Retina (tissue), 1 donor: ENCODE results near the gene NCOA1.
"Not testable (repeated sequence)": the region's sequence is repeated elsewhere in the genome, so short reads cannot be mapped to it uniquely, and the experiment has no call there.

ENCODE experiments used
- DNase-seq: peaks from one replicate; pipeline ENCODE4 v3.0.0-alpha.2; 2016

The NCOA1 gene

GRCh38 chr2:24644032-24644431, 153.0 kb downstream of the NCOA1 start:
- no peak for DNase-seq

DNA sequence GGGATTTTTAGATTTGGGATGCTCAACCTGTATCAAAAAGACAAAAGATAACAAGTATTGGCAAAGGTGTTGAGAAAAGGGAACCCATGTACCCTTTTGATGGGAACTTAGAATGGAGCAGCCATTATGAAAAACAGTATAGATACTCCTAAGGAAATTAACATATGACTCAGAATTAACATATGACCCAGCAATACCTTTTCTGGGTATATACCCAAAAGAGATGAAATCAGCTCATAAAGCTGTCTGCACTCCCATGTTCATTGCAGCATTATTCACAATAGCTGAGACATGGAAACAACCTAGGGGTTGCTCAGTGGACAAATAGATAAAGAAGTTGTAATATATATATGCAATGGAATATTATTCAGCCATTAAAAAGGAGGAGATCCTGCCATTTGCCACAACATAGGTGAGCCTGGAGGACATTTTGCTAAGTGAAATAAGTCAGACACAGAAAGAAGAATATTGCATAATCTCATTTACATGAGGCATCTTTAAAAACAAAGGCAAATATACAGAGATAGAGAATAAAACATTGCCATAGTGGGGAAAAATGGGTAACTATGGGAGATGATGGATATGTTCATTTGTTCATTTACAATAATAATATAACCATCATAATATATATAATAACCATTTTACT, 160.1 kb downstream of the NCOA1 start:
- DNase-seq: no peak

DNA sequence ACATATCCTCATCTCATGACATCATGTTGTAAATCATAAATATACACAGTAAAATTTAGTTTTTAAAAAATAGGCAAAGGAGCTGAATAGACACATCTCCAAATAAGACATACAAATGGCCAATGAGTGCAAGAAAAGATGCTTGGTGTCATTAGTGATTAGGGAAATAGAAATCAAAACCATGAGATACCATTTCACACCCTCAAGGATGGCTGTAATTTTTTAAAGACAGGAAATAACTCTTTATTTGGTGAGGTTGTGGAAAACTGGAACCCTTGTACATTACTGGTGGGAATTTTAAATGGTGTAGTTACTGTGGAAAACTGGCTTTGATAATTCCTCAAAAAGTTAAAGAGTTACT, 160.6 kb downstream of the NCOA1 start:
- no peak for DNase-seq

GRCh38 chr2:24652265-24653182, 161.5 kb downstream of the NCOA1 start:
- DNase-seq: no peak

- no peak for DNase-seq
These were observed 166.8 kb downstream of the NCOA1 start for GRCh38 chr2:24657818-24658217.

GRCh38 chr2:24658531-24659202, 167.6 kb downstream of the NCOA1 start:
- no peak for DNase-seq

DNA sequence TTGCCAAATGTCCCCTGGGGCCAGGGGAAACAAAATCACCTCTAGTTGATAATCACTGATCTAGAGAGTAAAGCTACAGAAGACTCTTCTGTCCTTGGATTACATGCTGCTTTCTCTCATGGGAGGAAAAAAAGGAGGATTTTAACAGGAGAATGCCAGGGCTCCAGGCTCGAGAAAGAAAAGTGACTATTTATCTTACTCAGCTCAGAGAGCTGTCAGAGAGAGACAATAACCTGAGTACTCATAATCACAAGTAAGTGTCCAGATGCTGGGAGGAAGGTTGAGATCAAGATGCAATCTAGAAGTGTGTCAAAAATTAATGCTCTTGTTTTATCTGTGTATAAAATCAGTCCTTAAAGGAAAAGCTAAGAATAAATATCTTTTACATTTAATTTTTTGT, 168.8 kb downstream of the NCOA1 start:
- no peak for DNase-seq

DNA sequence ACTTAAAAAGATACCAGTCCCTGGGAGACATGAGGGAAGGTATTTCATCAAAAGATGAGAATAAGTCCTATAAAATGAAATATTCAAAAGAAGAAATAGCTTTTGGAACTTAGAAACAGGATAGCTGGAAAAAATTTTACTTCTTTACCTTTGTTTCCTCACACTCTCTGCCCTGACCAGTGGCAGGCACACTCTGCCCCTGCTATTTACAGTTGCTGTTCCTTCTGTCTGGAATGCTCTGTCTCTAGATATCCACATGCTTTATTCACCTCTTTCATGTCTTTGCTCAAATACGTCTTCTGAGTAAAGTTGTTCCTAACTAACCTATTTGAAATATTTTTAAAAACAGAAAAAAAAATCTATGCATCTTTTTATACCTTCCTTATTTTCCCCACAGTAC, 176.5 kb downstream of the NCOA1 start:
- no peak for DNase-seq

DNA sequence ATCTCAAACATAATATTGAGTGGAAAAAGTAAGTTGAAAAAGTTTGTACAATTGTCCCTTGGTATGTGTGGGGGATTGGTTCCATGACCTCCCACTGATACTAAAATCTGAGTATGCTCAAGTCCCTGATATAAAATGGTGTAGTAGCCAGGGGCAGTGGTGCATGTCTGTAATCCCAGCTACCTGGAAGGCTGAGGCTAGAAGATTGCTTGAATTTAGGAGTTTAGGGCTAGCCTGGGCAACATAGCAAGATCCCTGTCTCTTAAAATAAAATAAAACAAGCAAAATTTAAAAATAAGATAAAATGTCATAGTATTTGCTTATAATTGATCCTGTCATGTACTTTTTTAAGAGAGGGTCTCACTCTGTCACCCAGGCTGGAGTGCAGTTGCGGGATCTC, 180.2 kb downstream of the NCOA1 start:
- no peak for DNase-seq

DNA sequence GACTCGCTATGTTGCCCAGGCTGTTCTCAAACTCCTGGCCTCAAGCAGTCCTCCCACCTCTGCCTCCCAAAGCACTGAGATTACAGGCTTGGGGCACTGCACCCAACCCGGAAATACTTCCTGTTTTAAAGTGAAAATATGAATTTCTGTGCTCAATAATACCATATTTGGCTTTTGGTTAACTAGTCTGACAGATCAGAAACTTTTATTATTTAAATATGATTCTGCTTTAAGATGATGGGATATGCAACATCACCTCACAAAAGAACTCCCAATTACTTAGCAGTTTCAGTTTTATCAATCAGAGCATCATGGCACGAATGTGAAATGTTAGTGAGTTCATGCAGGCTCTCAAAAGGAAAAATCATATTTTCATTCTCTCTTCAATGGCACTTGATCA, 181.5 kb downstream of the NCOA1 start:
- DNase-seq: no peak

GRCh38 chr2:24675338-24675737, 184.3 kb downstream of the NCOA1 start:
- no peak for DNase-seq

- no peak for DNase-seq
These were observed 185.4 kb downstream of the NCOA1 start for GRCh38 chr2:24676493-24676892.

DNA sequence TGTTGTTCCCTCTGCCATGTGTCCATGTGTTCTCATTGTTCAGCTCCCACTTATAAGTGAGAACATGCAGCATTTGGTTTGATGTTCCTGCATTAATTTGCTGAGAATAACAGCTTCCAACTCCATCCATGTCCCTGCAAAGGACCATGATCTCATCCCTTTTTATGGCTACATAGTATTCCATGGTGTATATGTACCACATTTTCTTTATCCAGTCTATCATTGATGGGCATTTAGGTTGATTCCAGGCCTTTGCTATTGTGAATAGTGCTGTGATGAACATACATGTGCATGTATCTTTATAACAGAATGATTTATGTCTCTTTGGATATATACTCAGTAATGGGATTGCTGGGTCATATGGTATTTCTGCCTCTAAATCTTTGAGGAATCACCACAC, 187.0 kb downstream of the NCOA1 start:
- DNase-seq: not testable (repeated sequence)

DNA sequence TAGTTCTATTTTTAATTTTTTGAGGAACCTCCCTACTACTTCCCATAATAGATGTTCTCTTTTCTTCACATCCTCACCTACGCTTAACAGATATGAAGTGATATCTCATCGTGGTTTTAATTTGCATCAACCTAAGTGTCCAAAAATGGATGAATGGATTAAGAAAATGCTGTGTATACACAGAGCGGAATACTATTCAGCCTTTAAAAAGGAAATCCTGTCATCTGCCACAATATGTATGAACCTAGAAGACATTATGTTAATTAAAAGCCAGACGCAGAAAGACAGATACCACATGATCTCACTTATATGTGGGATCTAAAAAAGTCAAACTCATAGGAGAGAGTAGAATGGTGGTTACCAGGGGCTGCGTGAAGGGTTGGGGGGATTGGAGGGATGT, 189.1 kb downstream of the NCOA1 start:
- no peak for DNase-seq

DNA sequence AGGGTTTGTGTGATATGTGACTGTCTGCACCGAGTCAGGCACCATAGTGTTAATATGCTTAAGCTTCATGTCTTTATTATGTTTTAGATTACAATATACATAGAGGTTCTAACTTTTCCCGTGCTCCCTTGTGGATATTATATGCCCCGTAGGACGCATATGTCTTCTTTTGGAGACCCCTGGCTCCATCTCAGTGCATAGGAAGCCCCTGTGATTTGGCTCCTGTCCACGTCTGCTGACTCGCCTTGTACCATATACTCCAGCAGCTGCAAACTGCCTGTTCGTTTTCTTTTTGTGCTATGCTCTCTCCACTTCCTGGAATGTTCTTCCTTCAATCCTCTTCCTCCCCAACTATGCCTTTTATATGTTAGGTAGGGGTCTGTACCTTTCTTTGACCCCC, 191.2 kb downstream of the NCOA1 start:
- no peak for DNase-seq

DNA sequence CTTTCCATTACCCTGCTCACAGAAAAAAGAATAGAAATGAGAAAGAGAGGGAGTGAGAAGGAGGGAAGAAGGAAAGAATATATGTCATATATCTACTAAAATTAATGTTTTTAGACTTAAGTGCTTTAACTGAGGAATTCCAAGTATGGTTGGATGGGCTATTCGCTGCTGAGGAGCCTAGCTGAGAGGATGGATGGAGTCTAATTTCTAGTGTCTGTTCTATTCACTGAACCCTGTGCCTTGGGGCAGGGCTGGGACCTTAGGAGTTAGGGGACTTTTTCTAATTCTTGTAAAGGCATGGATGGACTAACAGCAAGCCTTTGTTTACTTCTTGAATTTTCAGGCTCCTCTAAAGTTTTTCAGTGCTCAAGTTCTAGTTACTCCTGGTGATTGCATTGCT, 192.4 kb downstream of the NCOA1 start:
- DNase-seq: no peak

GRCh38 chr2:24690524-24690923, 199.5 kb downstream of the NCOA1 start:
- no peak for DNase-seq

DNA sequence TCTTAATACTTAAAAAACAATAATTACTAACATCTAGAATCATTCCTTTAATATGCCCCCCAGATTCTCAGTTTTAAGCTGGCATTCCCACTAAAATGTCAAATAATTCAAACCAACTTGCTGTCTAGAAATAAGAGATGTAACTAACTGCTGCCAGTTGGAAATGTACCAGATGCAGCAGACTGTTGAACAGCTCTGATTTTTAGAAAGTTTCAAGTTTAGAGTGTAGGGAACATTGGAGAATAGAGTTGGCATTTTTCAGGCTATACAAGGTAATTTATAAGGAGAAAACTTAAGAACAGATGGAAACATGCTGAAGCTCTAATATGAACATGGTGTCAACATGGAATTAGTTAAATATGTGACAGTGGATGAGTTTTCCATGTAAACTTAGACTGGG, 200.8 kb downstream of the NCOA1 start:
- DNase-seq: no peak

DNA sequence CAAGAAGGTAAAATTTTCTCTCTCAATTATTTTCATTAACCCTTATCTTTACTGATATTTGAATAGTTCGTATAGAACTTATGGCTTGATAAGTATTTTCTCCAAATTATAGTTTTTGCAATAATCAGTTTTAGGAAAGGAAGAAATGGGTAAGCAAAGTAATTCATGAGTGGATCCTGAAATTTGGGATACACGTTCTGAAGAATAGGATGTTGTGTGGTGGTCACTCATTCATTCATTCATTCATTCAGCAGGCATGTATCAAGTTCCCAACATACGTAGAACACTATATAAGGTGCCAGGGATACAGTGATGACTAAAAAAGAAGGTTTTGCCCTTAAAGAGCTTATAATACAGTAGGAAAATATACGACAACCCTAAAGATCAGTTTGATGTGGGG, 206.7 kb downstream of the NCOA1 start:
- no peak for DNase-seq

DNA sequence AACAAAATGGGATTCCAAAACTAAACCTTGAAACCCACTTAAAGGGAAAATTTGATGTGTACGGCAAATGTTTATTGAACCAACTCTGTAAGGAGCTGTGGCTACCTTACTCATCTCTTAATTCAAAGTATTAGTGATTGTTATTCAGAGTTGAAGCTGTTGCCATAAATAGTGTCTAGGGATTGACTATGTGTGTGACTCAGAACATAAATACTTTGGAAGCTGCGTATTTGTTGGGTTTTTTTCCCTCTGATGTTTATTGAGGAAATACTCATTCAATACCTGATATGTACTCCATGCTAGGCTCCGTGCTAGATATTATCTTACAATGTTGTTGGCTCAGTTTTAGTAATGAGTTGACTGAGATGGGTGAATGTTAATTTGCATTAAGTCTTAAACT, 211.7 kb downstream of the NCOA1 start:
- no peak for DNase-seq

GRCh38 chr2:24704692-24705091, 213.6 kb downstream of the NCOA1 start:
- DNase-seq: no peak

DNA sequence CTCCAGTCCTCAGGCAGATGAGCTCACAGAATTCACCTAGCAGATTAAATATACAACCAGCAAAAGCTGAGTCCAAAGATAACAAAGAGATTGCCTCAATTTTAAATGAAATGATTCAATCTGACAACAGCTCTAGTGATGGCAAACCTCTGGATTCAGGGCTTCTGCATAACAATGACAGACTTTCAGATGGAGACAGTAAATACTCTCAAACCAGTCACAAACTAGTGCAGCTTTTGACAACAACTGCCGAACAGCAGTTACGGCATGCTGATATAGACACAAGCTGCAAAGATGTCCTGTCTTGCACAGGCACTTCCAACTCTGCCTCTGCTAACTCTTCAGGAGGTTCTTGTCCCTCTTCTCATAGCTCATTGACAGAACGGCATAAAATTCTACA, 216.1 kb downstream of the NCOA1 start:
- DNase-seq: no peak

DNA sequence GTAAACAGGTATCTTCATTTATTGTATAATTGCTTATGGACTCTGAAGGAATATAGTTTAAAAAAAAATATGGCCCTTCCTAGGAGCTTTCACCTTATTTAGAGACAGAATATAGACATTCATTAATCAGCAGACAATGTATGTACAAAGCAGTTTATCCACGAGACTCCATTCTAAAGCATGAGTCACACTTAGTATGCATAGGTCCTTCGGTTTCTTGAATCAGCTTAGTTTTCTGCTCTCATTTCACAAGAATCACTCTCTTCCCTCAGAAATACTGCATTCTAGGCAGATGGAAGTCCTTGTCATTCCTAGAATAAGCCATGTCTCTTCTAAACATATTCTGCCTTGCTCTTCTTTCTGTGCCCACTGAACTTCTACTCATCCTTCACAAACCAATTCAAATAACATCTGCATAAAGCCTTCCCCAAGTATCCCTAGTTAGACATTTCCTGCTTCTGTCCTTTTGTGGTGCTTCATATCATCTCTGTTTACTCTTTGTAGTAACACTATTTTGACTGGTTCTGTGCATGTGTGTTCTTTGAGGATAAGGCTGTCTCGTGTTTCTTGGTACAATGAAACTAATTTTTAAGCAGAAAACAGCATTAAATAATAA, 217.6 kb downstream of the NCOA1 start:
- no peak for DNase-seq

- no peak for DNase-seq
These were observed 219.8 kb downstream of the NCOA1 start for GRCh38 chr2:24710806-24711205.
